SK-N-SH (cell line): Measurements from ENCODE around the gene APBA3. TPM values are rescaled to one million over a fixed set of nuclear protein-coding genes. Genes with fewer than 3 reads are reported as not detected.

Experiments
- CTCF ChIA-PET: fragments of 300-600, 350-600 bp; formaldehyde crosslinking; extraction: SDS; loops from one replicate; lab custom pipeline; 2021; lab: Yijun Ruan, JAX
- POLR2A ChIA-PET: fragments of 350-600 bp; sonication (Branson Sonifier 250); formaldehyde crosslinking; extraction: SDS; loops from one replicate; lab custom pipeline; 2020; ENCODE audit warnings: antibody characterized with exemption, inconsistent platforms; lab: Yijun Ruan, JAX
- DNase-seq: peaks from one replicate; pipeline ENCODE4 v3.0.0; 2012
- H2AFZ ChIP-seq: fragments of 200-600 bp; sonication (generic); 2 replicates; pipeline ENCODE4 v1.8.1; 2016; ENCODE audit warnings: antibody characterized with exemption, mild to moderate bottlenecking, low read depth
- H3F3A ChIP-seq: fragments of 200-600 bp; sonication (generic); replicated peaks from 2 replicates; pipeline ENCODE3; 2016; ENCODE audit warnings: antibody characterized with exemption, mild to moderate bottlenecking; ENCODE audit not compliant: insufficient read depth
- H3K27ac ChIP-seq, 2 experiments: fragments of 200-500 bp in 1 of 2; fragments of 200-600 bp in 1 of 2; sonication (Bioruptor generic) in 1 of 2; sonication (generic), shearing (Covaris generic) in 1 of 2; 2 replicates each; pipeline versions ENCODE4 v1.5.1 to v1.6.1; 2014 to 2016; ENCODE audit warnings: low read depth in 2 of 2, inconsistent platforms in 1 of 2, low read length in 1 of 2, mild to moderate bottlenecking in 1 of 2, mixed read lengths in 1 of 2
- H3K27me3 ChIP-seq: fragments of 200-600 bp; sonication (generic), shearing (Covaris generic); 2 replicates; pipeline ENCODE4 v1.6.1; 2016; ENCODE audit warnings: mixed run types; ENCODE audit not compliant: insufficient read depth
- H3K36me3 ChIP-seq, 2 experiments: fragments of 200-500 bp in 1 of 2; fragments of 200-600 bp in 1 of 2; sonication (Bioruptor generic) in 1 of 2; sonication (generic) in 1 of 2; replicated peaks in 1 of 2; 2 replicates each; pipeline versions ENCODE3 to v1.5.1; 2014 to 2016; ENCODE audit warnings: low read length in 1 of 2, mild to moderate bottlenecking in 1 of 2; ENCODE audit not compliant: insufficient read depth in 2 of 2, control insufficient read depth in 1 of 2
- H3K4me1 ChIP-seq, 2 experiments: fragments of 200-500 bp in 1 of 2; fragments of 200-600 bp in 1 of 2; sonication (Bioruptor generic) in 1 of 2; sonication (generic), shearing (Covaris generic) in 1 of 2; 2 replicates each; pipeline versions ENCODE4 v1.5.1 to v1.6.1; 2014 to 2016; ENCODE audit warnings: low read depth in 1 of 2, low read length in 1 of 2, mixed run types in 1 of 2; ENCODE audit not compliant: insufficient read depth in 2 of 2, control insufficient read depth in 1 of 2
- H3K4me2 ChIP-seq: fragments of 200-600 bp; sonication (generic), shearing (Covaris generic); 2 replicates; pipeline ENCODE4 v1.6.1; 2017; ENCODE audit warnings: mixed run types
- H3K4me3 ChIP-seq, 2 experiments: fragments of 200-500 bp in 1 of 2; fragments of 200-600 bp in 1 of 2; sonication (Bioruptor generic) in 1 of 2; sonication (generic), shearing (Covaris generic) in 1 of 2; 2 replicates each; pipeline versions ENCODE4 v1.5.1 to v1.8.1; 2014 to 2016; ENCODE audit warnings: low read depth in 2 of 2, inconsistent platforms in 1 of 2, low read length in 1 of 2, mild to moderate bottlenecking in 1 of 2, mixed read lengths in 1 of 2, moderate library complexity in 1 of 2
- H3K79me2 ChIP-seq: fragments of 200-600 bp; sonication (generic); 2 replicates; pipeline ENCODE4 v1.8.1; 2017; ENCODE audit warnings: mild to moderate bottlenecking; ENCODE audit not compliant: insufficient read depth
- H3K9ac ChIP-seq: fragments of 200-600 bp; sonication (generic); 2 replicates; pipeline ENCODE4 v1.6.1; 2017; ENCODE audit warnings: mixed run types
- H3K9me2 ChIP-seq: fragments of 200-600 bp; sonication (generic); 2 replicates; pipeline ENCODE4 v1.6.1; 2017; ENCODE audit warnings: mixed run types
- H3K9me3 ChIP-seq: fragments of 200-600 bp; sonication (generic); 2 replicates; pipeline ENCODE4 v1.6.1; 2017; ENCODE audit warnings: mixed run types, mild to moderate bottlenecking, moderate library complexity
- H4K20me1 ChIP-seq: fragments of 200-600 bp; sonication (generic); 2 replicates; pipeline ENCODE4 v1.6.1; 2017; ENCODE audit warnings: mild to moderate bottlenecking, mixed run types; ENCODE audit not compliant: insufficient read depth
- CHD2 ChIP-seq: fragments of 150-350 bp; IDR thresholded peaks from 2 replicates; pipeline ENCODE4 v1.6.1; 2018; ENCODE audit warnings: low read length; ENCODE audit not compliant: partially characterized antibody
- CTCF ChIP-seq: fragments of 200-600 bp; sonication (generic); IDR thresholded peaks from 2 replicates; pipeline ENCODE4 v1.6.1; 2017; ENCODE audit warnings: antibody characterized with exemption, mild to moderate bottlenecking, moderate library complexity
- EP300 ChIP-seq, 2 experiments: IDR thresholded peaks; 2 replicates each; pipeline versions ENCODE4 v1.4.0 to v1.6.1; 2012; ENCODE audit warnings: borderline replicate concordance in 1 of 2, low read depth in 1 of 2, low read length in 1 of 2
- EZH2phosphoT487 ChIP-seq: fragments of 200-600 bp; sonication (generic); IDR thresholded peaks from 2 replicates; pipeline ENCODE4 v1.6.1; 2017; ENCODE audit warnings: low read depth, mixed run types, mild to moderate bottlenecking, antibody characterized with exemption, moderate library complexity, borderline replicate concordance
- FOSL2 ChIP-seq: IDR thresholded peaks from 2 replicates; pipeline ENCODE4 v1.4.0; 2012; ENCODE audit warnings: low read depth, mild to moderate bottlenecking, moderate library complexity, borderline replicate concordance
- FOXJ3 ChIP-seq: sonication (generic); formaldehyde crosslinking; IDR thresholded peaks from 2 replicates; pipeline ENCODE4 v1.5.1; 2020; ENCODE audit warnings: mild to moderate bottlenecking, missing genetic modification reagents
- GATA2 ChIP-seq: sonication (generic); formaldehyde crosslinking; IDR thresholded peaks from 2 replicates; pipeline ENCODE4 v1.5.0; 2020; ENCODE audit warnings: mild to moderate bottlenecking, missing genetic modification reagents
- JUND ChIP-seq: IDR thresholded peaks from 2 replicates; pipeline ENCODE4 v1.4.0; 2012
- MEF2A ChIP-seq: IDR thresholded peaks from 2 replicates; pipeline ENCODE4 v1.4.0; 2012; ENCODE audit warnings: low read depth, borderline replicate concordance
- MXI1 ChIP-seq: IDR thresholded peaks from 2 replicates; pipeline ENCODE4 v1.6.1; 2012; ENCODE audit warnings: mild to moderate bottlenecking, low read depth, low read length, improper control_type of control experiment
- NRF1 ChIP-seq: IDR thresholded peaks from 2 replicates; pipeline ENCODE4 v1.6.1; 2012; ENCODE audit warnings: low read depth, mild to moderate bottlenecking, low read length
- PBX3 ChIP-seq: IDR thresholded peaks from 2 replicates; pipeline ENCODE4; 2012
- RCOR1 ChIP-seq: fragments of 150-350 bp; IDR thresholded peaks from 2 replicates; pipeline ENCODE4 v1.6.1; 2017; ENCODE audit warnings: antibody characterized with exemption, low read length
- REST ChIP-seq: IDR thresholded peaks from 2 replicates; pipeline ENCODE4 v1.6.1; 2012; ENCODE audit warnings: mild to moderate bottlenecking, low read depth, low read length, moderate library complexity
- RFX5 ChIP-seq: IDR thresholded peaks from 2 replicates; pipeline ENCODE4 v1.6.1; 2012; ENCODE audit warnings: mild to moderate bottlenecking, improper control_type of control experiment, low read length
- RXRA ChIP-seq: IDR thresholded peaks from 2 replicates; pipeline ENCODE4 v1.4.0; 2012; ENCODE audit warnings: low read depth, mild to moderate bottlenecking, borderline replicate concordance
- SIN3A ChIP-seq: IDR thresholded peaks from 2 replicates; pipeline ENCODE4 v1.6.1; 2012; ENCODE audit warnings: low read depth, mild to moderate bottlenecking, low read length, moderate library complexity, borderline replicate concordance
- TAF1 ChIP-seq: IDR thresholded peaks from 2 replicates; pipeline ENCODE4 v1.6.1; 2012; ENCODE audit warnings: low read depth, mild to moderate bottlenecking, low read length, moderate library complexity, borderline replicate concordance
- TEAD4 ChIP-seq: IDR thresholded peaks from 2 replicates; pipeline ENCODE4 v1.4.0; 2012; ENCODE audit warnings: mild to moderate bottlenecking, borderline replicate concordance; ENCODE audit not compliant: insufficient read depth
- USF1 ChIP-seq: IDR thresholded peaks from 2 replicates; pipeline ENCODE4 v1.4.0; 2012; ENCODE audit warnings: low read depth, borderline replicate concordance
- WGBS: methylation state at CpG from one replicate; pipeline ENCODE4 v1.1.6; 2017; ENCODE audit warnings: low lambda C conversion rate; 5-methylcytosine and 5-hydroxymethylcytosine counted together
- polyA plus RNA-seq, 3 experiments: library from polyadenylated mRNA; depleted of rRNA; stranded (reverse); fragments of >200 nt; gene quantifications; 2 replicates each; pipeline ENCODE4 v1.2.3, GENCODE V29; 2012

The APBA3 gene
- polyA plus RNA-seq, 1 of the 3 experiments (the other 2 are of a cell fraction) = 10.6 TPM

- Histone ChIP-seq H3K79me2 (no peaks in the 10 kb centered on the region), H3K4me2 (no peak overlapping the region; the same call in 1 of the 2 replicates), H4K20me1 (no peaks in the 10 kb centered on the region), H3K9me2 (no peaks in the 10 kb centered on the region), H3K9me3 (no peaks in the 10 kb centered on the region), H3K27me3 (peaks cover 13% of the 10 kb centered on the region), H3K36me3 (no peaks in the 10 kb centered on the region), H3K4me3 (no peak overlapping the region), H3K9ac (no peak overlapping the region), H2AFZ (no peak overlapping the region), H3F3A (no peaks in the 10 kb centered on the region), H3K27ac (no peak overlapping the region), H3K4me1 (peaks cover 0 to 2% of the 10 kb centered on the region in 2 experiments; a peak in 1 of 4 replicates)
- ChIA-PET CTCF (interaction anchor here (0.6 to 3.6 kb wide), 11 partner anchors 8 to 136 kb away, joined by 3 to 21 read pairs (median 5); partner anchors contain the start of genes APBA3, MRPL54, PIP5K1C and TJP3), POLR2A (no interaction called here)
- WGBS = 10% methylated on average over 9 of the region's 9 CpGs
- DNase-seq = no peak
- TF ChIP-seq CTCF (no peak), RCOR1 (no peak), EZH2phosphoT487 (no peak), NRF1 (no peak), PBX3 (no peak), MEF2A (no peak), MXI1 (no peak), GATA2 (CRISPR knock-in tag) (no peak), CHD2 (no peak), REST (no peak), SIN3A (no peak), EP300 (IDR thresholded peaks at IDR 0.05; ENCODE audit: borderline replicate concordance in 1 of 2, low read depth in 1 of 2, low read length in 1 of 2) (no peak), RFX5 (no peak), TAF1 (no peak), JUND (no peak), RXRA (no peak), FOSL2 (no peak), USF1 (no peak), FOXJ3 (CRISPR knock-in tag) (no peak), TEAD4 (no peak)
Observed at GRCh38 chr19:3720349-3720917, 41.1 kb downstream of the APBA3 start.
